Measurements from ENCODE around the gene MTUS2. TPM values are rescaled to one million over a fixed set of nuclear protein-coding genes. Genes with fewer than 3 reads are reported as not detected.

MTUS2 gene
- total RNA-seq, 1 donor from 2014 or later = 11.2 TPM

- DNase-seq = no peak
These were observed 706.6 kb downstream of the MTUS2 start for GRCh38 chr13:29526741-29527140.

- DNase-seq = no peak
These were observed 707.4 kb downstream of the MTUS2 start for GRCh38 chr13:29527511-29527910.

GRCh38 chr13:29527916-29528315, 707.8 kb downstream of the MTUS2 start:
- no peak for DNase-seq

GRCh38 chr13:29529754-29530153, 709.6 kb downstream of the MTUS2 start:
- no peak for DNase-seq

GRCh38 chr13:29530901-29531300, 710.8 kb downstream of the MTUS2 start:
- no peak for DNase-seq

GRCh38 chr13:29532116-29532515, 712.0 kb downstream of the MTUS2 start:
- DNase-seq = peak; percentile 84

GRCh38 chr13:29532821-29533220, 712.7 kb downstream of the MTUS2 start:
- DNase-seq = no peak

- no peak for DNase-seq
These were observed 713.9 kb downstream of the MTUS2 start for GRCh38 chr13:29534083-29534482.

GRCh38 chr13:29535663-29536655, 715.8 kb downstream of the MTUS2 start:
- DNase-seq = no peak

- DNase-seq = no peak
These were observed 716.7 kb downstream of the MTUS2 start for GRCh38 chr13:29536853-29537252.

- no peak for DNase-seq
These were observed 717.9 kb downstream of the MTUS2 start for GRCh38 chr13:29537736-29538651.

- peak; percentile 65 for DNase-seq
These were observed 718.5 kb downstream of the MTUS2 start for GRCh38 chr13:29538652-29539040.

GRCh38 chr13:29539856-29540255, 719.7 kb downstream of the MTUS2 start:
- peak; percentile 39 for DNase-seq

GRCh38 chr13:29540334-29540733, 720.2 kb downstream of the MTUS2 start:
- DNase-seq = no peak

- no peak for DNase-seq
These were observed 720.7 kb downstream of the MTUS2 start for GRCh38 chr13:29540799-29541198.

GRCh38 chr13:29541400-29541799, 721.3 kb downstream of the MTUS2 start:
- no peak for DNase-seq

GRCh38 chr13:29542381-29542780, 722.2 kb downstream of the MTUS2 start:
- no peak for DNase-seq

GRCh38 chr13:29543230-29544215, 723.4 kb downstream of the MTUS2 start:
- no peak for DNase-seq

GRCh38 chr13:29545988-29546387, 725.8 kb downstream of the MTUS2 start:
- no peak for DNase-seq

- no peak for DNase-seq
These were observed 726.5 kb downstream of the MTUS2 start for GRCh38 chr13:29546662-29547061.

- peak; percentile 47 for DNase-seq
These were observed 727.0 kb downstream of the MTUS2 start for GRCh38 chr13:29547153-29547552.

- DNase-seq = no peak
These were observed 728.6 kb downstream of the MTUS2 start for GRCh38 chr13:29548722-29549121.

Measured in tongue (tissue), 2 donors.